ENCODE measurements around the gene WDFY4.

Gene WDFY4

DNA sequence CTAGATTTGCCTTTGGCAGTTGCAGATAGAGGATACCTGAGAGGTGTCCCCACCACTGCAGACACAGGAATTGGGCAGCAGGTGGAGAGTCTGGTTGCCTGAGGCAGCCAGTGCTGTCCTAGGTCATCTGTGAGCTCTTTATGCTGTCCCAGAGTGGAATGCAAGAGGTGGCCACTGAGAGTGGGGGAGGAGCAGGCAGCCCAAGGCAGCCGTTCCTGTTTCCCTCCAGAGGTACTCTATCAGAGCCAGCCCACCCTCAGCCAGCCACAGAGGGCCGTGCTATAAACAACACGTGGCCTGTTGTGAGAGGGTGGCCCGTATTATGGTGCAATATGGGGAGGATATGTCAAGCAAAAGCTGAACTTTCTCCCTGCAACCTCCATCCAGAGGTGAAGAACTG, 246.5 kb downstream of the WDFY4 start:
- DNase-seq: no peak

DNA sequence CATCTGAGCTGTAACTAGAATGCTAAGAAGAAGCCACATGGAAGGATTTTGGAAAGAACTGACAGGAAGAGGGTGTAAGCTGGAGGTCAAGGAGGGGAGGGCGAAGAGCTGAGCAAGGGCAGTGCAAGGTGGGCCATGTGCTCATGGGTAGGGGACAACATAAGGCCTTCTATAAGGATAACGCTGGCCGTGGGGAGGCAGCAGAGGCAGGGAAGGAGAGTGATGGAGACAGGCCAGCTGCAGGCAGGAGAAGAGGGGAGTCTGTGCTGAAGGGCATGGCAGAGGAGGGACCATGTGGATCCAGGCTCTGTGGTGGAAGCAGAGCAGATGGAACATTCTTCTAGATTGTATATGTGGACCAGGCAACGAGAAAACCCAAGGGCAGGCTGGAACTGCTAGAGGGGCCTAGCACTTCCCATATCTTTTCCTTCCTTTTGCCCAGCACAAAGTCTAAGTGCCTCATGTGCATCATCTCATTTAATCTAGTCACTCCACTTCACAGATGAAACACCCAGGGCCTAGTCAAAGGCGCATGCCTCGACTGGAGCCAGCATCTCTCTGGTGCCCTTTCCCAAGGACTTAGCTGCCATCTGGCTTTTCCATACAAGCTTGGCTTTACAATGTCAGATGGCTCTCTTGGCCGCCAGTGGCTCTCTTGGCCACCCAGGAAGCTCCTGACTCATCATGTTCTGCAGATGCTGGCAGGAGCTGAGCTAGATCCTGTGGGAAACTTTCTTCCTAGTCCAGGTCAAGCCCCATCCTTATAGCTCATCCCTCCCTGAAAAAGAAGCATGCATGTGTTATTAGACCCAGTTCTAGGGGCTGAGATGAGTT, 248.4 kb downstream of the WDFY4 start:
- DNase-seq: no peak

DNA sequence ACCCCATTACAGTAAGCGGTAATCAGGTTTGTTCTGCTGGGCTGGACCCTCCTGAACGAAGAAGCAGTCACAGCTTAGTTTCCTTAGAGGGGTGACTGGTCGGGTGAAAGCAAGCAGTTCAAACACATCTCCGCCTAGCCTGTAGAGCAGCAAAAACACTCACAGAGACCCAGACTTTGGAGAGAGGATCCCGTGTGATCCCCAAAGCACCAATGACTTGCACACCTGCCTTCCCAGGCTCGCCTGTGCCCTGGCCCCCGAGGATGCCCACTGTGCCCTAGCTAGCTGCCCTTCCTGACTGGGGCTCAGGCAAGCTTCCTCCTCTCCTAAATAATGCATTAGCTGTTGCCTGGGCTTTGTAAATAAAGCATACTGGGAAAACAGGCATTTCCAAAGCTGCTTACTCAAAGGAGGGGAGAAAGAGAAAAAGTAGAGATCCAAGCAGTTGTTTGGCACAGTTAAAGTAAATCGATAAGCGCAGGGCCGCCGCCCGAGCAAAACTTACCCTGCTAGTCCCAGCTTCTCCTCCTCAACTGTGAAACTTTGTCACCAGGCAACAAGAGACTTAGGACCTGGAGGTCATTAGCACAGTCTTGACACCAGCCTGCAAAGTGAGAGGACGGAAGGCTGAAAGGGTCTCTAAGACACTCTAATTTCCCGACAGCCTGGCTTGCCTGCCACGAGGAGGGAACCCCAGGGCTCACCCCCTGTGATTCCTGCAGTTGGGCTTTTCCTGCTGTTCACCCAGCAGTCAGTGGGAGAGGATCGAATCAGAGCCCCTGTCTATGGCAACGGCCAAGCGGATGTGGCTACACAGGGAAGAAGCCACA, 250.2 kb downstream of the WDFY4 start:
- DNase-seq: no peak

DNA sequence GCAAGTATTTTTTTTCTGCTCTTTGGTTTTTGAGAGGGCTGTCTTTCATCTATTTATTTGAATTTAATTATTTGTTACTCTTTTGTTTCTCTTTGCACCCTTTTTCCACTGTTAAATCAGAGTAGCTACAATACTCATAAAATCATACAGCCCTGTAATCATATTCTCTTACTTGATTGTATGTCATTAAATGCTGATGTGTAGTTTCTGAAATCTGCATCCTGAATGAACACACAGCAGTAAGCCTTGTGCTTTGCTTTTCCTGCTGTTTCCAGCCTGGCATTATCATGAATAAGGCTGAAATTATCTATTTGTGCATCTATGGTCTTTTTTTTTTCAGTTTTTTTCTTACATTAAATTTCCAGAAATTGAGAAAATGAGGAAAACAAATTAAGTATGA, 250.9 kb downstream of the WDFY4 start:
- no peak for DNase-seq

DNA sequence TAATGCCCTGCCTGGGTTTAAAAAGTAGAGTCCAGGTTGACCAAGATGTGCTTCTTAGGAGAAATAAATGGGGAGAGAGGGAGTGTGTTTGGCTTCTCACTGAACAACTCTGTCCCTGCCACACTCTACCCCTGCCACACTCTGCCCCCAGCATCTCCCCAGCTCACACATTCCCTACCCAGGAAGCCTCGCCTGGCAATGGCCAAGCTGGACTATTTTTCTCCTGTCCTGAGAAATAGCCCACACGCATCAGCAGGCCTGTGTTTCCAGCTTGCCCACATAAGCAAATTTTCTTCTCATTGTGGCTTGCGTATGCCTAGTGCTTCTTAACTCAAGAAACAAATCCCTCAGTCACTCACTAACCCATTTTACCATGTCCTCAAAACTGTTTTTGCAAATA, 253.1 kb downstream of the WDFY4 start:
- no peak for DNase-seq

DNA sequence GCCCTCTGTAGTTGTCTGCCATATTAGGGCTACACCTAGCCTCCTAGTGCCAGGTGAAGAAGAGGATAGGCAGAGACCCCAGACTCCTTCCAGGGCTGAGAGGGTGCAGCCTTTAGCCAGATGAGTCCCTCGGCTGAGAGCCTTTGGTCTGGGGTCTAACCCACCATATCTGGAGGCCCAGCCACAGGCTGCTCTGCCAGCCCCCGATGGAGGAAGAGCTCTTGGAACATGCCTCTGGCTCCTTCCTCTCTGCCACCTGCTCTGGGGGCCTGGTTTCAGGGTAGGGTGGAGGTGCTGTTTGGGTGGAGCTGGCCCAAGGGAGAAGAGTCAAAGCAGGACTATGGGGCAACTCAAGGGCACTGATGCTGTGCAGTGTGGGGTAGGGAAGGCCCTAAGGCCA, 253.6 kb downstream of the WDFY4 start:
- DNase-seq: no peak

DNA sequence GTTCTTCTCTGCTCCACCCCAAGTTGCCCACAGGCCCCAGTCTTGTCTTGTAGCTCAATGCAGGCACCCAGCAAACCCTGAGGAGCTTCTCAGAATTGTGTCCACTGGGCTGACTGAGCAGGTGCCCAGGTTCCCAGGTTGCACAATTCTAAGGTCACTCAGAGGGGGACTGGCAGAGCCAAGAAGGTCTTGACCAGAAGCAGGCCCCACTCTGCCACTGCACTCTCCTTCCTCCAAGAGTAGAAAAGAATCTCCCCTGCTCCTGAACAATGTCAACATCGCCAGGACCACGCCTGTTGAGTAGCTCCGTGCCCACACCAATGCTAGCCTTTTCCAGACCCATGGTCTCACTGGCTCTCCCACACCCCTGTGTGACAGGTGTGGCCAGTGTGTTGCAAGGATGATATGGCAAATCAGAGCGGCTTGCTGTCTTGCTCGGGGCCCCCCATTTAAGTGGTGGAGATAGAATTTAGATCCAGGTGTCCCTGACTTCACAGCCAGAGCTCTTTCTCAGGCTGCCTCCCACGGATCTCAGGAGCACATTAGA, 254.4 kb downstream of the WDFY4 start:
- DNase-seq: no peak

DNA sequence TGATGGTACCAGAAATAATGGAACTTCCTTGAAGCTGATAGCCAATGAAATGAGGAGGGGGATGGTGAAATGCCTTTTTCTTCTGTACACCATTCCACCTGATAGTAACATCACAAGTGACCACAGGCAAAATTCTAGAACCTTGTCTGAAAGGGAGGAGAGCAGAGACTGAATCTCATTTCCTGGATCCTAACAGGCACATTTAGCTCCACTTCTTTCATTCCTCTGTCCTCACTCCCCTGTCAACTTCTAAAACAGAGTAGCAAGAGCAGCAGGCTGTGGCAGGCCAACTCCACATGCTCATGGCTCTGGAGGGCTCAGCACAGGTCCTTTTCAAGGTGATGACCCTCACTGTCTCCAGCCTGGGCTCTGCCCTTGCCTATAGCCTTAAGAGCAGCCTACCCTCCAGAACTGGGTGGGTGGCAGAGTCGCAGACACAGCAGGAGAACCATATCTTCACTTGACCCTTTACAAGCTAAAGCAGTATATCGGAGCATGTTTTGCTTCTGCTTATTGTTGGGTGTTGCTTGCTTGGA, 255.2 kb downstream of the WDFY4 start, which contains the start of gene LRRC18:
TSS of gene LRRC18 (minus strand) at position 51 of the 536 bp plus-strand sequence. CDS start 25,685 bp downstream, outside the sequence.
- no peak for DNase-seq

DNA sequence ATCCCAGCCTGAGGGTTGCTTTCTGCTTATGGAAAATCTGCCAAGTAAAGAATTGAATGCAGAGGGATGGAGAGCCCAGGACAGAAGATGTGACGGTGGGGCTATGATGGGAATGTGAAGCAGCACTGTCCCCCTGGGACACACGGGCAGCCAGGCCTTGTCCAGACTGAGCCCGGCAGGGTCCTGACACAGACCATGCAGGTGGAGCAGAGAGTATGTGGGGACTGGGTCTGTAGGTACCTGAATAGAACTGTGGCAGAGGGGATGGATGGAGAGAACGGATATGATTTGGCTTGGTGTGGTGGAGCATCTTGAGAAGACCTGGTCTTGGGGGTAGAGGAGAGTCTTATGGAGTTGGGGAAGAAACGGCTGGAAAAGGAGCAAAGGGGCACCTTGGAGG, 255.7 kb downstream of the WDFY4 start:
- no peak for DNase-seq

DNA sequence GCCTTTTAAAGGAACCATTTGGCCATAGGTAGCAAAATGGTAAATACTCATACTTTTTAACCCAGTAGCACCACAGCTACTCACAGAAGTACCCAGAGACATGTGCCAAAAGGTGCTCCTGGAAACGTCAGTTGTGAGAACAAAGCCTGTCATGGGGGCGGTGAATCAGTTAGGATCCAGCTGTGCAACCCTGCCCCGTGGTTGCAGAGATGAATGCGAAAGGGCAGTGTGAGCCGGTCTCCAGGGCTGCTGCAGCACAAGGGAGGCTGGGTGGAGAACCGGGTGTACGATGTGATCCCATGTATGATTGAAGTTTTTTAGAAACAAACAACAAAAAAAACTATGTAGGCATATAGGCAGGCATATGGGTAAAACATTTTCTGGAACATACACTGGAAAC, 256.3 kb downstream of the WDFY4 start:
- DNase-seq: no peak

DNA sequence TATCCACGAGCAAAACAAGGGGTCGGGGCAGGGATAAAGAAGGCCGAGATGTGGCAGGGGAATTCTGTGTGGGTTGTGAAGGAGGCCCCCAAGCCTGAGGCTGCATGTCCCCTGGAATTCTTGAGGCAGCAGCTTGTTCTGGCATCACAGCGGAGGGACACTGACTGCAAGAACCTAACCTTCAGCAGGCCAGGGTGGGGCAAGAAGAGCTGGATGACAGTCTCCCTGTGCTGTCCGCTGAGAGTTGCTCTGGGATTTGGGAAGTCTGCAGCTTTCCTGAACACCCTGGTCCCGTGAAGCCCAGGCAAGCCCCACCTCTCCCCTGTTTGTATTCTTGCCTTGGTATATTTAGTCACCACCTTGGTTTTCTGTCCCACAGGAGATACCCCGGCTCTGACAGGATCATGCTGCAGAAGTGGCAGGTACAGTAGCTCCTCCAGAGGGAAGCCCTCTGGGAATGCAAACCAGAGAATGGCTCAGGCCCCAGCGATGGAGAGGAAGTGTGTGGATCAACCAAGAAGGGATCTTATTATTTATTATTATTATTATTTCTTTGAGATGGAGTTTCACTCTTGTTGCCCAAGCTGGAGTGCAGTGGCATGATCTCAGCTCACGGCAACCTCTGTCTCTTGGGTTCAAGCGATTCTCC, 256.9 kb downstream of the WDFY4 start:
- no peak for DNase-seq

DNA sequence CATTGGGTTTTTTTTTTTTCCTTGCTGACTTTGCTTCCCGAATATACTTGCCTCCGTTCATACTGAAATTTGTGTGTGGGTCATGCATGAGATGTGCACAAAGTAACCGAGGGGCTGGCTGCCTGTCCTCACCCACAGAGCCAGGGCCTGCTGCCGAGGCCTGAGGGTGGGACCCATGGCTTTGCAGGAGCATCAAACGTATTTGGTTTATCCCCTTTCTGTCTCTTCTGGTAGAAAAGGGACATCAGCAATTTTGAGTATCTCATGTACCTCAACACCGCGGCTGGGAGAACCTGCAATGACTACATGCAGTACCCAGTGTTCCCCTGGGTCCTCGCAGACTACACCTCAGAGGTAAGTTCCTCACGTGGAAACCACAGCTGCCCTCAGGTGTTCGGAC, 258.4 kb downstream of the WDFY4 start:
- DNase-seq: no peak

DNA sequence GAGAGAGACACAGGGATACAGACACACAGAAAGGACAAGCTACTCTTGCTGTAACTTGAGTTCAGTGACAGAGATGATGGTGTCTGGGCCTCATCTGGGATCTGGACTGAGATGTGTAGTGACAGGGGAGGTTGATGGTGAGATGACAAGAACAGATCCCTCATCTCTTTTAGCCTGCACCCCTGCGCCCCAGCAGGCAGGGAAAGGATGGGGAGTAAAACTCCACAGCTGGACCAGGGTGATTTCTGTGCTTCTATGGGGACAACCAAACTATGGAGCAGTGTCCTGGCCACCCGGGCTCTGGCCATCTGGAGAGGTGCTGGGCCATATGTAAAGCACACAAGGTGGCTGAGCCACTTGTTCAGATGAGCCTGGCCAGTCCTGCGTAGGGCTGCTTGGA, 259.5 kb downstream of the WDFY4 start:
- no peak for DNase-seq

DNA sequence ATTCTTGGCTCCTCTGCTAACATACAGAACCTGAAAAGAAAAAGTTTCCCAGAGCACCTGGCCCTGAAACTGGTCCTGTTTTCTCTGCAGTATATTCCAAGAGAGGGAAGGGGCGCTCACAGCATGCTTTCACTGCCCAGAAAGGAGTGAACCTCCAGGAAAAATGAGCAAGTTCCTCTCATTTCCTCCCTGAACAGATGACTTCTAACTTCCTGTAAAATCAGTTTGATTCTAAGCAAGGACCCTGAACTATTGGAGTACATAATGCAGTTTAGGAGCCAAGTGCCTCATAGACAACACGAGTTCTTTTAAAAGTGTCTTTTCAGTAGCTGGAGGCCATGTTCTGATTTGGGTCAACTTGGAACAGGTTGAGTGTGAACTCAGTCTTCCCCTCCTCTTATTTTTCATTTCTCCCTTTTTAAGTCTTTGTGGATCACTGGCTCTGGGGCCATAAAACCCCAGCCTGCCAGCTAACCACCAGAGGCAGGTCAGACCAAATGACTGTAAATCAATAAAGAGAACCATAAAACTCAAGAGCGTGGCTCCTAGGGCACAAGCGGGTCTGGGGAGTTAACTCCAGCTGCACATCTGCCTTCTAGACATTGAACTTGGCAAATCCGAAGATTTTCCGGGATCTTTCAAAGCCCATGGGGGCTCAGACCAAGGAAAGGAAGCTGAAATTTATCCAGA, 260.9 kb downstream of the WDFY4 start:
- DNase-seq: no peak

DNA sequence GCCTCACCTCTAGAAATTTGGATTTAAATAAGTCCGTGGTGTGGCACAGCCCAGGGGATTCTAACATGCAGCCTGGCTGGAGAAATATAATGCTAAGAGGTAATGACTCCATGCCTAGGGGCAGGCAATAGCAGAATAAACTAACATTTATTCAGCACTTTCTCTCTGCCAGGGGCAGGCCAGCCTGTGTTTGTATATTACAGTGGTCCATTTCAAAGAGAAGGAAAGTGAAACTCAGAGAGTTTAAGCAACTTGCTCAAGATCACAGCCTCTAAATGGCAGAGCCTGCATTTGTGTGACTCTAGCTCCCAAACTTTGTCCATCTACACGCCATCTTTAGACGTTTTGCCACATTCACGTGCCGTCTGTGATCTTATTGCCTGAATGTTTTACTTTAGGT, 261.7 kb downstream of the WDFY4 start:
- DNase-seq: no peak

DNA sequence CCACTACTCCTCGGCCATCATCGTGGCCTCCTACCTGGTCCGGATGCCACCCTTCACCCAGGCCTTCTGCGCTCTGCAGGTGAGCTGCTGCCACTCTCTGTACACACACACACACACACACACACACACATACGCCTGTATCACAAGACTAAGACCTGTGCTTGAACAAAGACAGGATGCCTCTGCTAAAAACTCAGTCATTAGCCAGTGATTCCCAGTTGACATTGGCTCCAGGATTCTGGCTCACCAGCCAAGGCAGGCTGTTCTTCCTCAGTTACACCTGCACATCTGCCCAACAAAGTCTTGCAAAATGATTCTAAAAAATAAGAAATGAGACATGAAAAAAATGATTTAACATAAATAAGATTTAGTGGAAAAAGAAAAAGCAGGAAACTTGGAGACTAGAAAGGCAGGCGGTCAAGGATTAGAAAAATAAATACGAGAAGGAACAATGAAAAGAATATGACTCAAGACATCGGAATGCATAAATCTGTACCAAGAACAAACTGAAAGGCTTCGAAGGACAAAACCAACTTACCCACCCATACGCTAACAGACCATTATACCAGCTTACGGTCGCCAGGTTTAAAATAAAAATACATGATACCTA, 262.3 kb downstream of the WDFY4 start:
- no peak for DNase-seq

DNA sequence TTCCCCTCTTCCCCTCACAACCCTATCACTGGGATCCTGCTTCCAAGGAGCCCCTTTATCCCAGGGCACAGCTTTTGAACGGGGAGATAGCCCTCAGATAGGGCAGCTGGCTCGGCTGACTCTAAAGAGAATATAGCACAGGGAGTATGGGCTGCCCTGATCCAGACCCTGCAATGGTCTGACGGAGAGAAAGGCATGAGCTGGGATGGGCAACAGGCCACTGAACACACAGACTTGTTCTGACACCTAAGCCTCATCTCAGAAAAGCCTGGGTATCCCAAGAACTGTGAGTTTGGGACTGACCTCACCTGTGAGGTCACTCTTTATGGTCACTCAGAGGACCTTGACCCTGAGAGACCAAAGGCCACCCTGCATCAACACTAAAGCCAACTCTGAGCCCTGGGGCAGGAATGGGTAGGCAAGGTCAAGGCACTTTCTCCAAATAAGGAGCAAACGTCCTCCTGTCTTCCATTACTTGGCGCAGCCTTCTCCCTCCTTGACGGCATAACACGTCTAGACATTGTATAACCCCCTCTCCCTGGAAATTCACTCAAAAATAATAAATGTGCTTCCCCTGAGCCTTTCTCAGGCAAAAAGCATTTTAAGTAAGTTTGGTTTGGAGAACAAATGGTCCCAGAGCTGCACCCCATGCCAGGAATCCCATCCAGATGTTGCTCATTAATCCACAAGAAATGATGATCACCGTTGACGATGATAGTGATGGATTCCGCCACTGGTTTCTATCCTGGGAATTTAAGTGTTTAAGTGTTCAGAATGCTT, 263.2 kb downstream of the WDFY4 start:
- DNase-seq: no peak

DNA sequence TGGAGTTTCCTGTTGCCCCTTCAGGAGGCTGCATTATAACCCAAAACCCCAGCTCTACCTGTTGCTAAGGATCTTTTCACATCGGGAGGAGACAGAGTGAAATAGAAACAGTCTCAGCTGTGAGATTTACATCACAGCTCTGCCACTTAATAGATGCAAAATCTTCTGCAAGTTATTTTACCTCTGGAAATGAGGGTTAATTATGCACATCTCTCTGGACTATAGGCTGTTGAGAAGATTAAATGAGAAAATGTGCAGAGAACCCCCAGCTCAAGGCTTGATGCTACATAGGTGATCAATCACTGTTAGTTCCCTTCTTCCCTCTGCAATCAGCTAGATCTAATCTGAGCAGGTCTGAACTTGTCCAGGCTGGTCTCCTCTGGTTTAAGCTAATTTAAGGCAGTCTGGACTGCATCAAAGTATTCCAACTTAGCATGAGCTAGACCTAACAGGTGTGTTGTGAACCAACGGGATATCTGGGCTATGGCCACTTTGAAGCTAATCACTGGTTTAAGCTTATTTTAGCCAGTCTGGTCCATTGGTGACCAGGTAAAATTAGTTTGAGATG, 263.9 kb downstream of the WDFY4 start:
- DNase-seq: no peak

DNA sequence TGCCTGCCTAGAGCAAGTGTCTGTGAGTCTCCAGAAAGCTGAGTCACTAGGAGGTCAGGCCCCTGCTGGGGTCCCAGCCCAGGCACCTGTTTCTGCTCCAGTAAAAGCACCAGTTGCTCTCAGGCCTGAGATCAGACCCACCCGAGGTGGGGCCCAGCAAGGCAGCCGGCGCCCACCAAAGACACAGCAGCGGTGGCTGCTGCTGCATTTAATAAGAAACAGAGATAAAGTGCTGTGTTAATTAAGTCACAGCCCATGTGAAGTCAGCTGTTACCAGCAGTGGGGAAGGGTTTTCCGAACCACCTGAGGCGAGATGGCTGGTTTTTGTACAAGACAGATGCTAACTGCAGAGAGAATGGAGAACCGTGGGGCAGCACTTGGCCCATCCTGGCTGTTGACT, 267.0 kb downstream of the WDFY4 start:
- no peak for DNase-seq

DNA sequence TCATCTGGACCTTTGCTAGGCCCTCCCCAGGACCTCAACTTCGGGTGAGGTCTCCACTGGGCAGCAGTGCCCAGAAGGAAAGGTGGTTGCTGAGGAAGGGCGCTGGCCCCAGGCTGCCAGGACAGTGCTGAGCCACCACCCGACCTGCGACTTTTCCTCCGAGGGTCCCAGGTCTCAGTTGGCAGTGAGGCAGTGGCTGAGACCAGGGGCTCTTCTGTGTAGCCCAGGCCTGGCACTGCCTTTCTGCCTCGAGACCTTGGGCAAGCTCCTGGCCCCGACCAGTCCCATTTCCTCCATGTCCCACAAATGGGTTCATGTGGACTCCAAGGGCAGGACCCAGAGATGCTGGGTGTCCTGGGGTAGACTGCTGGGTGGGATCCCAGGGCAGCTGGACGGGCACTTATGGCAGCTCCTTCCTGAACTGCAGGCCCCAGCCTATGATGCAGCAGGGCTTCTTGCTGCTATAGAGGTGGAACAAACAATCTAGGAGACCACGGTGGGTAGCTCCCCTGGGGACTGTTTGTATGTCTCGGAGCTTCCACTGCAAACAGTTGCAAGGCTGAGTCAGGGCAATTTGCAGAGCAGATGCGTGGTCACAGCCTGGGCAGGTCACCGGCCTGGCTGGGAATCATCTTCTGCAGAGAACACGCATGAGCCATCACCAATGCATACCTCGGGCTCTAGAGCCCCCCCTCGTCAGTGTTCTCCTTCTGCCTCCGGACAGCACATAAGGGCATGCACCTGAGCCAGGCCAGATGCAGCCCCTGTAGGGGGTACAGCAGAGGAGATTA, 272.9 kb downstream of the WDFY4 start:
- DNase-seq: no peak
